HEK293T (cell line): ENCODE results near the gene SLC27A1.

Experiments
- ARNT ChIP-seq: fragments of 450-650 bp; IDR thresholded peaks from 2 replicates; pipeline ENCODE4 v1.6.1; 2017; ENCODE audit warnings: mild to moderate bottlenecking
- BHLHE40 ChIP-seq: fragments of 450-650 bp; IDR thresholded peaks from 2 replicates; pipeline ENCODE4 v1.6.1; 2016; ENCODE audit warnings: mild to moderate bottlenecking, moderate library complexity, borderline replicate concordance
- CTBP1 ChIP-seq: fragments of 450-650 bp; IDR thresholded peaks from 2 replicates; pipeline ENCODE4 v1.6.1; 2016; ENCODE audit warnings: borderline replicate concordance
- FOXA1 ChIP-seq: fragments of 450-650 bp; IDR thresholded peaks from 2 replicates; pipeline ENCODE4 v1.6.1; 2016; ENCODE audit warnings: mild to moderate bottlenecking
- LEF1 ChIP-seq: fragments of 450-650 bp; IDR thresholded peaks from 2 replicates; pipeline ENCODE4 v1.6.1; 2017; ENCODE audit warnings: mild to moderate bottlenecking, borderline replicate concordance
- SP1 ChIP-seq: fragments of 450-650 bp; IDR thresholded peaks from 2 replicates; pipeline ENCODE4 v1.6.1; 2017
- TF ChIP-seq, protein P1 (sequence below): fragments of 450-650 bp; IDR thresholded peaks from 2 replicates; pipeline ENCODE4 v1.6.1; 2016

GRCh38 chr19:17529239-17530158 lies 59.2 kb downstream of the SLC27A1 start:
- TF ChIP-seq, protein P1, sequence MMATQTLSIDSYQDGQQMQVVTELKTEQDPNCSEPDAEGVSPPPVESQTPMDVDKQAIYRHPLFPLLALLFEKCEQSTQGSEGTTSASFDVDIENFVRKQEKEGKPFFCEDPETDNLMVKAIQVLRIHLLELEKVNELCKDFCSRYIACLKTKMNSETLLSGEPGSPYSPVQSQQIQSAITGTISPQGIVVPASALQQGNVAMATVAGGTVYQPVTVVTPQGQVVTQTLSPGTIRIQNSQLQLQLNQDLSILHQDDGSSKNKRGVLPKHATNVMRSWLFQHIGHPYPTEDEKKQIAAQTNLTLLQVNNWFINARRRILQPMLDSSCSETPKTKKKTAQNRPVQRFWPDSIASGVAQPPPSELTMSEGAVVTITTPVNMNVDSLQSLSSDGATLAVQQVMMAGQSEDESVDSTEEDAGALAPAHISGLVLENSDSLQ = no peak
- TF ChIP-seq BHLHE40 (no peak), CTBP1 (no peak), LEF1 (no peak), SP1 (no peak), ARNT (no peak), FOXA1 (no peak)
